HepG2 (cell line): ENCODE results near the gene FOXD2. TPM values are rescaled to one million over a fixed set of nuclear protein-coding genes. Genes with fewer than 3 reads are reported as not detected.

Source experiments
- AGO2 ChIP-seq: fragments of 200-400 bp; formaldehyde crosslinking; optimal IDR thresholded peaks from 2 replicates; pipeline ENCODE3; 2017; ENCODE audit warnings: mild to moderate bottlenecking, low read depth, low read length, moderate library complexity
- ATF1 ChIP-seq: IDR thresholded peaks from 2 replicates; pipeline ENCODE4 v1.6.1; 2016; ENCODE audit warnings: mild to moderate bottlenecking, control low read depth
- CC2D1A ChIP-seq: sonication (generic); formaldehyde crosslinking; IDR thresholded peaks from 2 replicates; pipeline ENCODE4 v1.8.1; 2023; ENCODE audit warnings: mild to moderate bottlenecking, missing genetic modification reagents
- EED ChIP-seq: sonication (generic); formaldehyde crosslinking; IDR thresholded peaks from 2 replicates; pipeline ENCODE4 v1.5.0; 2020; ENCODE audit warnings: mild to moderate bottlenecking, missing genetic modification reagents
- FOXA3 ChIP-seq: IDR thresholded peaks from 2 replicates; pipeline ENCODE4 v1.6.1; 2016; ENCODE audit warnings: missing genetic modification reagents, missing compliant biosample characterization
- GATA4 ChIP-seq: sonication (generic); IDR thresholded peaks from 2 replicates; pipeline ENCODE4 v1.6.1; 2016; ENCODE audit warnings: antibody characterized with exemption, low read depth, borderline replicate concordance
- HDAC1 ChIP-seq: sonication (generic); formaldehyde crosslinking; IDR thresholded peaks from 2 replicates; pipeline ENCODE4 v1.5.1; 2020; ENCODE audit warnings: mild to moderate bottlenecking, missing genetic modification reagents
- HNRNPK ChIP-seq: fragments of 200-400 bp; formaldehyde crosslinking; IDR thresholded peaks from 2 replicates; pipeline ENCODE4 v1.6.1; 2018; ENCODE audit warnings: low read length, low read depth, moderate library complexity, mild to moderate bottlenecking; ENCODE audit not compliant: poor library complexity, severe bottlenecking
- HOXA5 ChIP-seq: sonication (generic); formaldehyde crosslinking; IDR thresholded peaks from 2 replicates; pipeline ENCODE4 v1.4.0; 2020; ENCODE audit warnings: missing genetic modification reagents
- SMYD3 ChIP-seq: sonication (generic); formaldehyde crosslinking; IDR thresholded peaks from 2 replicates; pipeline ENCODE4 v1.8.1; 2023; ENCODE audit warnings: mild to moderate bottlenecking, missing genetic modification reagents
- SSRP1 ChIP-seq: IDR thresholded peaks from 2 replicates; pipeline ENCODE4 v1.6.1; 2016; ENCODE audit warnings: control low read depth
- TBX2 ChIP-seq: sonication (generic); formaldehyde crosslinking; IDR thresholded peaks from 2 replicates; pipeline ENCODE4 v1.5.0; 2020; ENCODE audit warnings: missing genetic modification reagents, mild to moderate bottlenecking, borderline replicate concordance
- ZNF12 ChIP-seq: sonication (generic); formaldehyde crosslinking; IDR thresholded peaks from 2 replicates; pipeline ENCODE4 v1.5.0; 2020; ENCODE audit warnings: missing genetic modification reagents
- ZNF282 ChIP-seq: fragments of 450-650 bp; IDR thresholded peaks from 2 replicates; pipeline ENCODE4 v1.6.1; 2018; ENCODE audit not compliant: partially characterized antibody
- ZNF652 ChIP-seq: IDR thresholded peaks from 2 replicates; pipeline ENCODE4 v1.6.1; 2016; ENCODE audit warnings: low read depth, borderline replicate concordance
- ZNF800 ChIP-seq: sonication (generic); formaldehyde crosslinking; IDR thresholded peaks from 2 replicates; pipeline ENCODE4 v1.4.0; 2020; ENCODE audit warnings: missing genetic modification reagents
- polyA plus RNA-seq, 8 experiments: library from polyadenylated mRNA; depleted of rRNA in 3 of 8; stranded (reverse) in 7 of 8; unstranded in 1 of 8; fragments of >200 nt; fragmentation: Illumina TruSeq in 4 of 8; extraction: Trizol in 4 of 8; gene quantifications; 2 replicates each; pipeline versions ENCODE4 v1.2.1 to v1.2.3, GENCODE V29; 2011 to 2016; ENCODE audit warnings: low read depth in 4 of 8, missing spikeins in 1 of 8, mixed read lengths in 1 of 8; ENCODE audit not compliant: insufficient read depth in 1 of 8
- total RNA-seq, 5 experiments: library from RNA; depleted of rRNA; stranded (reverse); fragments of >200 nt; fragmentation: Illumina TruSeq; extraction: Trizol; gene quantifications; 2 replicates each; pipeline ENCODE4 v1.2.3, GENCODE V29; 2016; ENCODE audit warnings: low read depth in 1 of 5
- TF ChIP-seq, protein P1 (sequence below): sonication (generic); formaldehyde crosslinking; IDR thresholded peaks from 2 replicates; pipeline ENCODE4 v1.8.0; 2022; ENCODE audit warnings: missing genetic modification reagents, mild to moderate bottlenecking, moderate library complexity, borderline replicate concordance
- TF ChIP-seq, protein P2 (sequence below): sonication (generic); formaldehyde crosslinking; IDR thresholded peaks from 2 replicates; pipeline ENCODE4 v1.4.0; 2020; ENCODE audit warnings: mild to moderate bottlenecking, missing genetic modification reagents
- TF ChIP-seq, protein P3 (sequence below): sonication (generic); formaldehyde crosslinking; IDR thresholded peaks from 2 replicates; pipeline ENCODE4 v1.4.0; 2020; ENCODE audit warnings: missing genetic modification reagents
- TF ChIP-seq, protein P4 (sequence below): sonication (generic); formaldehyde crosslinking; IDR thresholded peaks from 2 replicates; pipeline ENCODE4 v1.4.0; 2020; ENCODE audit warnings: mild to moderate bottlenecking, missing genetic modification reagents

Gene FOXD2
- total and polyA plus RNA-seq, 2 of the 13 experiments (the other 11 are each of a cell fraction or from before 2014, with no cell fraction given) = 0.01 to 0.09 TPM

- TF ChIP-seq, protein P1, sequence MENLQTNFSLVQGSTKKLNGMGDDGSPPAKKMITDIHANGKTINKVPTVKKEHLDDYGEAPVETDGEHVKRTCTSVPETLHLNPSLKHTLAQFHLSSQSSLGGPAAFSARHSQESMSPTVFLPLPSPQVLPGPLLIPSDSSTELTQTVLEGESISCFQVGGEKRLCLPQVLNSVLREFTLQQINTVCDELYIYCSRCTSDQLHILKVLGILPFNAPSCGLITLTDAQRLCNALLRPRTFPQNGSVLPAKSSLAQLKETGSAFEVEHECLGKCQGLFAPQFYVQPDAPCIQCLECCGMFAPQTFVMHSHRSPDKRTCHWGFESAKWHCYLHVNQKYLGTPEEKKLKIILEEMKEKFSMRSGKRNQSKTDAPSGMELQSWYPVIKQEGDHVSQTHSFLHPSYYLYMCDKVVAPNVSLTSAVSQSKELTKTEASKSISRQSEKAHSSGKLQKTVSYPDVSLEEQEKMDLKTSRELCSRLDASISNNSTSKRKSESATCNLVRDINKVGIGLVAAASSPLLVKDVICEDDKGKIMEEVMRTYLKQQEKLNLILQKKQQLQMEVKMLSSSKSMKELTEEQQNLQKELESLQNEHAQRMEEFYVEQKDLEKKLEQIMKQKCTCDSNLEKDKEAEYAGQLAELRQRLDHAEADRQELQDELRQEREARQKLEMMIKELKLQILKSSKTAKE (CRISPR knock-in tag) = no peak
- TF ChIP-seq SMYD3 = 0 out of 2 replicates have a peak, but pooled peaks have one; percentile 79
- peak; percentile 34; the same call in 1 of the 2 replicates for TF ChIP-seq EED (CRISPR knock-in tag)
- TF ChIP-seq SSRP1 (CRISPR knock-in tag) = no peak
- TF ChIP-seq, protein P2, sequence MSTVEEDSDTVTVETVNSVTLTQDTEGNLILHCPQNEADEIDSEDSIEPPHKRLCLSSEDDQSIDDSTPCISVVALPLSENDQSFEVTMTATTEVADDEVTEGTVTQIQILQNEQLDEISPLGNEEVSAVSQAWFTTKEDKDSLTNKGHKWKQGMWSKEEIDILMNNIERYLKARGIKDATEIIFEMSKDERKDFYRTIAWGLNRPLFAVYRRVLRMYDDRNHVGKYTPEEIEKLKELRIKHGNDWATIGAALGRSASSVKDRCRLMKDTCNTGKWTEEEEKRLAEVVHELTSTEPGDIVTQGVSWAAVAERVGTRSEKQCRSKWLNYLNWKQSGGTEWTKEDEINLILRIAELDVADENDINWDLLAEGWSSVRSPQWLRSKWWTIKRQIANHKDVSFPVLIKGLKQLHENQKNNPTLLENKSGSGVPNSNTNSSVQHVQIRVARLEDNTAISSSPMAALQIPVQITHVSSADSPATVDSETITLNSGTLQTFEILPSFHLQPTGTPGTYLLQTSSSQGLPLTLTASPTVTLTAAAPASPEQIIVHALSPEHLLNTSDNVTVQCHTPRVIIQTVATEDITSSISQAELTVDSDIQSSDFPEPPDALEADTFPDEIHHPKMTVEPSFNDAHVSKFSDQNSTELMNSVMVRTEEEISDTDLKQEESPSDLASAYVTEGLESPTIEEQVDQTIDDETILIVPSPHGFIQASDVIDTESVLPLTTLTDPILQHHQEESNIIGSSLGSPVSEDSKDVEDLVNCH = 0 out of 2 replicates have a peak, but pooled peaks have one; percentile 50
- no peak for TF ChIP-seq FOXA3 (CRISPR knock-in tag)
- no peak for TF ChIP-seq ZNF12 (CRISPR knock-in tag)
- TF ChIP-seq AGO2 = no peak
- peak; percentile 60 for TF ChIP-seq HDAC1 (CRISPR knock-in tag)
- TF ChIP-seq TBX2 (CRISPR knock-in tag) = peak; percentile 71
- TF ChIP-seq, protein P3, sequence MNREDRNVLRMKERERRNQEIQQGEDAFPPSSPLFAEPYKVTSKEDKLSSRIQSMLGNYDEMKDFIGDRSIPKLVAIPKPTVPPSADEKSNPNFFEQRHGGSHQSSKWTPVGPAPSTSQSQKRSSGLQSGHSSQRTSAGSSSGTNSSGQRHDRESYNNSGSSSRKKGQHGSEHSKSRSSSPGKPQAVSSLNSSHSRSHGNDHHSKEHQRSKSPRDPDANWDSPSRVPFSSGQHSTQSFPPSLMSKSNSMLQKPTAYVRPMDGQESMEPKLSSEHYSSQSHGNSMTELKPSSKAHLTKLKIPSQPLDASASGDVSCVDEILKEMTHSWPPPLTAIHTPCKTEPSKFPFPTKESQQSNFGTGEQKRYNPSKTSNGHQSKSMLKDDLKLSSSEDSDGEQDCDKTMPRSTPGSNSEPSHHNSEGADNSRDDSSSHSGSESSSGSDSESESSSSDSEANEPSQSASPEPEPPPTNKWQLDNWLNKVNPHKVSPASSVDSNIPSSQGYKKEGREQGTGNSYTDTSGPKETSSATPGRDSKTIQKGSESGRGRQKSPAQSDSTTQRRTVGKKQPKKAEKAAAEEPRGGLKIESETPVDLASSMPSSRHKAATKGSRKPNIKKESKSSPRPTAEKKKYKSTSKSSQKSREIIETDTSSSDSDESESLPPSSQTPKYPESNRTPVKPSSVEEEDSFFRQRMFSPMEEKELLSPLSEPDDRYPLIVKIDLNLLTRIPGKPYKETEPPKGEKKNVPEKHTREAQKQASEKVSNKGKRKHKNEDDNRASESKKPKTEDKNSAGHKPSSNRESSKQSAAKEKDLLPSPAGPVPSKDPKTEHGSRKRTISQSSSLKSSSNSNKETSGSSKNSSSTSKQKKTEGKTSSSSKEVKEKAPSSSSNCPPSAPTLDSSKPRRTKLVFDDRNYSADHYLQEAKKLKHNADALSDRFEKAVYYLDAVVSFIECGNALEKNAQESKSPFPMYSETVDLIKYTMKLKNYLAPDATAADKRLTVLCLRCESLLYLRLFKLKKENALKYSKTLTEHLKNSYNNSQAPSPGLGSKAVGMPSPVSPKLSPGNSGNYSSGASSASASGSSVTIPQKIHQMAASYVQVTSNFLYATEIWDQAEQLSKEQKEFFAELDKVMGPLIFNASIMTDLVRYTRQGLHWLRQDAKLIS (CRISPR knock-in tag) = no peak
- no peak for TF ChIP-seq ZNF652 (CRISPR knock-in tag)
- no peak for TF ChIP-seq HNRNPK
- no peak for TF ChIP-seq ATF1 (CRISPR knock-in tag)
- TF ChIP-seq CC2D1A (CRISPR knock-in tag) = no peak
- TF ChIP-seq GATA4 = no peak
- TF ChIP-seq, protein P4, sequence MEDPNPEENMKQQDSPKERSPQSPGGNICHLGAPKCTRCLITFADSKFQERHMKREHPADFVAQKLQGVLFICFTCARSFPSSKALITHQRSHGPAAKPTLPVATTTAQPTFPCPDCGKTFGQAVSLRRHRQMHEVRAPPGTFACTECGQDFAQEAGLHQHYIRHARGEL = no peak
- no peak for TF ChIP-seq HOXA5
- TF ChIP-seq ZNF800 (CRISPR knock-in tag) = no peak
- TF ChIP-seq ZNF282 = no peak
These were observed 1.4 kb upstream of the FOXD2 start (continued) for GRCh38 chr1:47436304-47436978.
